ENCODE results near the gene GUCY1A2.
"Not testable (repeated sequence)": the region's sequence is repeated elsewhere in the genome, so short reads cannot be mapped to it uniquely, and the experiment has no call there.

GUCY1A2 gene

DNA sequence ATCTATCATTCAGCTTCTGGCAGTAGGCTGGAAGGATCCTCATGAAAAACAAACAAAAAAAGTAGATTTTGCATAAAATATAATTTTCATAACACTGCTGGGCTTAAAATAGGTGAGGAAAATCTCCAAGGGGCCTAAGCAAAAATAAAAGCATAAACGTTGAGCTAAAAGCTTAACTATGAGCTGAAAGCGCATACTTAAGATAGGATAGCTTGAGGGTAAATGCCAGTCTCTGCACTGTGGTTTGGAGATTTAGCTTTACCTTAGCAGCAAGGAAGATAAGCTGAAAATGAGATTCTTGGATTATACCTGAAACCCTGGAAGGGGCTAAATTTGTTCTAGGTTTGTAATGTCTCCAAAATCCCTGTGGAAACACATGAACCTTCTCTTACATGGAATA, 183.7 kb downstream of the GUCY1A2 start:
- DNase-seq (ENCODE audit: low read depth): no peak

DNA sequence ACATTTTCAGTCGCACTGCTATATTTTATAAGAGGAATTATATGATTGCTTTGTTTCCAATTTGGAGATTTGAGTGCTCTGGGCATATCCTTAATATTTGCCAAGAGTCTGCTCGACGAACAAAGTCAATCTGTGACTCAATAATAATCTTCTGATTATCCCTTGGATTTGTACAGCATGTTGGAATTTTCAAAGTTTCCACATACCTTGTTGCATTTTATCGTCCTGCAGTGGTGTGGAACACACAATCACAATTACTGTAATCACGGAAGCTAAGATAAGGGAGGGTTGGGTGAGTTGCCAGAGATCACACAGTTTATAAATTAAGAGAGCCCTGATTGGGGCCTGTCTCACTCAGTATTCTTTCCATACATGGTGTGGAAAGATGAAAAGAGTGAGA, 189.3 kb downstream of the GUCY1A2 start:
- DNase-seq (ENCODE audit: low read depth): no peak

DNA sequence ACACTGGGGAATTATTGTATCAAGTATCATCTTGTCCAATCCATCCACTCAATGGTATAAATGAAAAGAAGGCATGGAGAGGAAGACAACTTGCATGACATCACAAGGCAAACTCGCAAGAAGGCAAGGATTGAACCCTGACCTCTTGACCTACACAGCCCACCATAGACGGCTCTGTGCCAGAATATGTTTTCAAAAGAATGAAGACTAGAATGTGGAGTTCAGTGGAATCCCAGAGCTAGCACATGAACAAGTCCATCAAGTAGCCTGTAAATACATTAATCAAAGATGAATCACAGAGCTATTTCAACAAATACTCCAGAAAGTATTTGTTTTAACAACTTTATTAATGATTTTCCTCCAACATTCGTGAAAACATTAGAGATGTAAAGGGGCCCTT, 189.7 kb downstream of the GUCY1A2 start:
- DNase-seq (ENCODE audit: low read depth): no peak

DNA sequence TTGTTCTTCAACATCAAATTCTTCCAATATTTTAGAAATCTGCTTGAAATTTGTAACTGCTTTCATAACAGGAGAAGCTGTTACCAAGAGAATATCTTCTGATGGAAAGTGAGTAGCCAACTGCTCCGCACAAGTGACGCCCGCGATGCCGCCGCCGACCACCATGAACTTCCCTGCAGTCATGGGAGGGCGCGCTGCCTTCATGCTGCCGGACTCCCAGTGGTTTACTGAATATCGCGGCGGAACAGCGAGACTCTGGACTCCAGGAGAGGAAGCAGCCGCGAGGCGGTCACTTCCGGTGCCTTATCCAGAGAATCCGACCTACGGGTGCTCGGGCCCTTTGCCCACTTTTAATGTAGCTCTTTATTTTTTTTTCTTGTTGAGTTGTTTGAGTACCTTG, 190.6 kb downstream of the GUCY1A2 start:
- no peak for DNase-seq (ENCODE audit: low read depth)

DNA sequence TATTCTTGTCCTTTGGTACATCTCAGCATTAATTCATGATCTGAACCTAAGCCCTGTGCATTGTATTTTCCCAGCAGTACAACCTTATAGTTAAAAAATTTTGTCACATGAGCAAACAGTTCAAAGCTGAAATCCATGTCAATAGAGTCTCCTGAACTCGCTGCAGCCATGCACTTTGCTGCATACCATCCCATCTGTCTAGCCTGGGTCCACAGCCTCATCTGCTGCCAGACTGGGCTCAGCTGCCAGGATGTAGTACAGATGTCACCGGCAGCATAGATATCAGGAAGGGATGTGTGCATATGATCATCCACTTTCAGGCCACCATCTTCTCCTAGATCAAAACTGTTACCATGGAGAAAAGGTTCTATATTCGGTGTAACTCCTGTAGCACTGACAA, 191.7 kb downstream of the GUCY1A2 start:
- DNase-seq (ENCODE audit: low read depth): not testable (repeated sequence)

DNA sequence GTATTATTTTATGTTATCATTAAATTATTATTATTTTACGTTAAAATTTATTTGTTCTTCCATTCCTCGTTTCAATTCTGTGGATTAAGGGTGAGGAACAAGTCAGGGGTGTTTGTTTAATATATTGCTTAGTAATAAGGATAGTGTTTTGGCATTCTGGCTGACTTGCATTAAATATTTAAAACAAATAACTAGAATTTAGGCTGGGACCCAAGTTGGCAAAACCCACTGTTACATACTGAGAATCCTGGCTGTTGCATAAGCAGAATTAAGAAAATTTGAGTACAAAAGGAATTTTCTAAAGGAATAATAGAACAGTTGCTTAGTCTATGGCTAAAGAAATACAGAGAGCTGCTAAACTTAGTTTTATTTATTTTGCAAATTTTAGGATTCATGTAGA, 196.4 kb downstream of the GUCY1A2 start:
- DNase-seq (ENCODE audit: low read depth): no peak

DNA sequence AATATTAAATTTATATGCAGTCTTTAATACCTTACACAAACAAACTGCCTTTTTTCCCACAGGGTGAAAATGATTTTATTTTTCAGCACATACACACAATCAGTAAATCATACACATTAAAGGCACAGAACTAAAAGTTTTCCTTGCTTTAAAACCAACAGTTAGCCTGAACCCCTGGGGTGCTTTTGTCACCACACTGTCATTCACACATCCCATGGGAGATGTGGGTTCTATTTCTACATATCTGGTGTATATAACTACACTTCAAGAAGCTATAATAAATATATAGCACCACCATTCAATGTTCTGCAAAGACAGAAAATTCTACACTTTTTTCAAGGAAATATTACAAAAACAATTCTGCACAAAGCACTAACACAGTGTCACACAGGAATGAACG, 197.0 kb downstream of the GUCY1A2 start:
- DNase-seq (ENCODE audit: low read depth): no peak

DNA sequence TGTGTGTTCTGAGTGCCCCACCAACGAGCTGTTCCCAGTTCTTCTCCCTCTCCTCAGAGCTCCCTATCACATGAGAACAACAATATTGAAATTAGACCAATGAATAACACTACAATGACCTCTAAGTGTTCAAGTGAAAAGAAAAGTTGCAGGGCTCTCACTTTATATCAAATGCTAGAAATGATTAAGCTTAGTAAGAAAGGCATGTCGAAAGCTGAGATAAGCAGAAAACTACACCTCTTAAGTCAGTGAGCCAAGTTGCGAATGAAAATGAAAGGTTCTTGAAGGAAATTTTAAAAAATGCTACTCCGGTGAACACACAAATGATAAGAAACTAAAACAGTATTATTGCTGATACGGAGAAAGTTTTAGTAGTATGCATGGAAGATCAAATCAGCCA, 199.8 kb downstream of the GUCY1A2 start:
- no peak for DNase-seq (ENCODE audit: low read depth)

DNA sequence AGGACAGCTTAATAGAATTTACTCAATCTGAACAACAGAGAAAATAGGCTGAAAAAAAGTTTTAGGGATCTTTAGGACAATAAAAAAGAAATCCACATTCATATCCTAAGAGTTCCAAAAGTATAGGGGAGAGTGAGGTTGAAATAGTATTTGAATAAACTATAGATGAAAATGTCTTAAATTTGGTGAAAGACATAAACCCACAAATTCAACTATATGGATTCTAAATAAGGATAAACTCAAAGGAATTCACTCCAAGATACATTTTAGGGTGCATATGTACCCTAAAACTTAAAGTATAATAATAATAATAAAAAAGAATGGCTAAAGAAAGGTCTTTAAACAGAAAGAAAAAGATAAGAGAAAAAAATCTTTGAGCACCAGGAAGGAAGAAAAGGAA, 203.1 kb downstream of the GUCY1A2 start:
- no peak for DNase-seq (ENCODE audit: low read depth)

DNA sequence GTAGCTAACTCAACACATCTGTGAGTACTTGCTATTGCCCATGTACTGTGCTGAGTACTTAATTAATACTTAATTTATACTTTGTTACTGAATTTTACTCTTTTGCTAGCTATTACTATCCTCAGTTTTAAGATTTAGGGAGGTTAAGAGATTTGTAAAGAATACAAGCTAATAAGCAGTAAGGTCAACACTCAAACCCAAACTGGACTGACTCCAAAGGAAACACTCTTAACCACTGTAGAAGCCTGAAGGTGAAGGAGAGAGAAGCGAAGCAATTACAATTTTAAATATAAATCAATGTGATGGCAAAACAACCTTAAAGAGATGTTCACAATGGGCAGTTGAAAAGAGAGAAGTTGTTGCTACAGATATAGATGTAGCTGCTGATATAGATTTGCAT, 204.5 kb downstream of the GUCY1A2 start:
- DNase-seq (ENCODE audit: low read depth): no peak

DNA sequence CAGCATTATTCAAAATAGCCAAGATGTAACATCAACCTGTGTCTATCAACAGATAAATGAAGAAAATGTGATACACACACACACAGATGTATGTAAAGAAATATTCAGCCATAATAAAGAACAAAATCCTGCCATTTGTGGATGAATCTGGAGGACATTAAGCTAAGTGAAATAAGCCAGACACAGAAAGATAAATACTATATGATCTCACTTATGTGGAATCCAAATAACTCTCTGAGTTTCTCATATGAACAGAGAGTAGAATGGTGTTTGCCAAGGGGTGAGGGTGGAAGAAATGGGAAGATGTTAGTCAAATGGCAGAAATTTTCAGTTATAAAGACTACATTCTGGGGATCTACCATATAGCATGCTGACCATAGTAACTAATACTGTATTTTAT, 224.2 kb downstream of the GUCY1A2 start:
- DNase-seq (ENCODE audit: low read depth): no peak

DNA sequence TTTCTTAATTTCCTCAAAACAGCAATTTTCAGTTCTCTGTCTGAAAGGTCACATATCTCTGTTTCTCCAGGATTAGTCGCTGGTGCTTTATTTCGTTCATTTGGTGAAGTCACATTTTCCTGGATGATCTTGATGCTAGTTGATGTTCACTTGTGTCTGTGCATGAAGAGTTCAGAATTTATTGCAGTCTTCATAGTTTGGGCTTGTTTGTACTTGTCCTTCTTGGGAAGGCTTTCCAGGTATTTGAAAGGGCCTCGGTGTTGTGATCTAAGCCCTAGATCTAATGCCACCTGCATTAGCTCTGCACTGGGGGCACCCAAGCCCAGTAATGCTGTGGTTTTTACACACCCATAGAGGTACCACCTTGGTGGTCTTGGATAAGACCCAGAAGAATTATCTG, 228.9 kb downstream of the GUCY1A2 start:
- no peak for DNase-seq (ENCODE audit: low read depth)

DNA sequence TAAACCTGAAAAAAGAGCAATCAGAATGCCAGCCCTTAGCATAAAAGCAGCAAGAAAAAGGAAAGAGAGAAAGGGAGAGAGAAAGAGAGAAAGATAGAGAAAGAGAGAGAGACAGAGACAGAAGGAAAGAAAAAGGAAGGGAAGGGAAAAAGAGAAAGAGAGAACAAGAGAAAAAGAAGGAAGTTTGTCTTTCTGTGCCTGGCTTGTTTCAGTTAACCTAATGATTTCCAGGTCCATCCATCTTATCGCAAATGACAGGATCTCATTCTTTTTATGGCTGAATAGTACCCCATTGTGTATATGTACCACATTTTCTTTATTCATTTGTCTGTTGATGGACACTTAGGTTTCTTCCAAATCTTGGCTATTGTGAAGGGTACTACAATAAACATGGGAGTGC, 230.8 kb downstream of the GUCY1A2 start:
- DNase-seq (ENCODE audit: low read depth): no peak

DNA sequence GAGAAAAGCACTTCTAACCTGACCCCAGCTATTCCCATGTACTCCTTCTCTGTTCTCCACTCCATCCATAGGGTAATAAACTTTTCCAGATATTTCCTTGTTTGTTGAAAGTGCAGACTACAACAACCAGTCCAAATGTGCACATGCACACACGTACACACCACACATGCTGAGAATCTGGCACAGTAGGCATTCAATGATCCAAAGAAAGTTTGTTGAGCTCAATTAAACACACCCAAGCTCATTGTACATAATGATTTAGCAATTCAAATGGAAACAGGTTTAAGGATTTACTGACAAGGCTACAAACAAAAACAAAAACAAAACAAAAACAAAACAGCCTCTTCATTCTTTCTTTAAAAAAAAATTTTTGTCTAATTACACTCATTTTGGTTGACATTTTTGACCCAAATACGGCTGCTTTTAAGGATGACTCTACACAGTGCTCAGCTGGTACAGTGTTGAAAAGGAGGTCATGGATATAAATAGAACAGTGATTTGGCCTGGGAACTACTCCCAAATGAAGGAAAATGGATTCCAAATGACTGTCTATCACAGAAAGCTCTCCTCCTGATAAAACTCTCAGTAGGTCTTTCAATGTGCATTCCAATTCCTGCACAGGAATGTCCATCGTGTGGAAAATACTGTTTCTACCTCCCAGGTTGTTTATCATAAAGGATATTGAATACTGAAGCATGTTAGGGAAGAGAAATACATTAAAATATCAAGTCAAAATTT, 232.2 kb downstream of the GUCY1A2 start:
- no peak for DNase-seq (ENCODE audit: low read depth)

DNA sequence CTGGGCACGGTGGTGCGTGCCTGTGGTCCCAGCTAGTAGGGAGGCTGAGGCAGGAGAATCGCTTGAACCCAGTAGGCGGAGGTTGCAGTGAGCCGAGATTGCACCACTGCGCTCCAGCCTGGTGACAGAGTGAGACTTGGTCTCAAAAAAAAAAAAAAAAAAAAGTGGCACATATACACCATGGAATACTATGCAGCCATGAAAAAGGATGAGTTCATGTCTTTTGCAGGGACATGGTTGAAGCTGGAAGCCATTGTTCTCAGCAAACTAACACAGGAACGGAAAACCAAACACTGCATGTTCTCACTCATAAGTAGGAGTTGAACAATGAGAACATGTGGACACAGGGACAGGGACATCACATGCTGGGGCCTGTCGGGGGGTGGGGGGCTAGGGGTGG, 241.0 kb downstream of the GUCY1A2 start:
- DNase-seq (ENCODE audit: low read depth): not testable (repeated sequence)

DNA sequence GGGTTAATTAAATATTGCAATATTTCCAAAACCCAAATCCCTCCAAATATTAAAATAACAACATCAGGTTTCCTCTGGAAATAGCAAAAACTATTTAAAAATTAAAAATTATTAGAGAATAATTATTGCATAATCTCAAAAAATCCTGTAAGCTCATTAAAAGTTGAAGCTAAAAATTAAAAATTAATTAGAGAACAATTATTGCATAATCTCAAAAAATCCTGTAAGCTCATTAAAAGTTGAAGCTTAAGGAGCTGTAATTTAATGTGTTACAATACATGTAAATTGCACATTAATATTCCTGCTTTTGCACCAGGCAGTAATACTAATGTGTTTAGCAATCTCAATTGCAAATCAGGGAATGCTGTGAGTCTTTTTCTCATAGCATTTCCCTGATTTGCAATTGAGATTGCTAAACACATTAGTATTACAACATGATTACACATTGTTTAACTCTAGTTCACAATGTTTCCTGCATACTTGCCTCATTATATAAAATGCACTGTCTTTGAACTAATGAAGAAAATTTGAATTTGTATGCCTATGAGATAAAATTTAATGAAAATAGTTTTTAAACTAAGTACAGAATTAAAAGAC, 247.7 kb downstream of the GUCY1A2 start:
- DNase-seq (ENCODE audit: low read depth): no peak

DNA sequence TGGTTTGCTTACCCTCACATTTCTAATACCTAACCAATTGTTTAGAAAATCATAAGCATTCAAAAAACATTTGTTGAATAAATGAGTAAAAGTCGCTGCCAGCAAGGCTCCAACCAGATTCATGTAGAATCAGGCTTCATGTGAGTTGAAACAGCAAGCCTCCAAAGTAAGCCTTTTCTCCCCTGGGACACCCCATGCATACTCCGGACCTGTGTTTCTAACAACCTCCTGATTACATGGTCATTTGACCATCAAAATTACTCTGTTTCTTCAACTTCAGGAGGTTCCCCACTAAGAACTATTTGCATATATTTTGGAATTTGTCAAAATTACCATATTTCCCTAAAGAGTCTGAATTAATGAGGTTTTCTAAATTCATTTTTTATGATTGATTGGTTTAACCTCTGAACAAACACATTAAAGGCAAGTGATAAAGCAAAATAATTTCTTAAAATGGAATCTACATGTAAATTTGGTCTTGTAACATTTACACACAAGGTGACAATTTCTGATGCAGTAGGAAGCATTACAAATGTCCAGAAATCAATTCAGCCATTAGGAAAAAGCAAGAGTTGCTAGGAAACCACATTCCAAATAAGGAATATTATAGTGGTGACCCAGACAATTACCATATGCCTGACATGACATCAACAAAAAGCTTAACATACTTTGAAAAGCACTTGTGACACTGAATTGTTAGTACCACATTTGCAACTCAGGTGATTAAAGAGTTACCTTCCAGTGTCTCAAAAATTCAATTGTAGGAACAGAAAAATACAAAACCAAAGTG, 252.6 kb downstream of the GUCY1A2 start:
- DNase-seq (ENCODE audit: low read depth): no peak

DNA sequence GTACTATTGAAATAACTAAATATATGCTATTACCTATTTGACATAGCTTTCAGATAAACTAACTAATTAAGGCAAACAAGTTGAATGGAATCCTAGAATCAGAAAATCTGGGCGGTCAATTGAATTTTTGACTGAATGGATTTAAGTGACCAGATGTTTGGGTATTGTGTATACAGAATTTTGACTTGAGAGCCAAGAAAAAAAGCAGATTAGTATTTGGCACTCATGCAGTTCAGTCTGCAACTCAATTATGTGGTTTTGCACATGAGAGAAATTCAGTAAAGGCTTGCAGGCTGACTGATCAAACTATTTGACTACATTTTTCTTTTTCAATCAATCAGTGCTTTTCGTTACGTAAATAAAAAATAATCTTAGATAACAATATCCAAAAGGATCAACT, 254.8 kb downstream of the GUCY1A2 start:
- DNase-seq (ENCODE audit: low read depth): no peak

DNA sequence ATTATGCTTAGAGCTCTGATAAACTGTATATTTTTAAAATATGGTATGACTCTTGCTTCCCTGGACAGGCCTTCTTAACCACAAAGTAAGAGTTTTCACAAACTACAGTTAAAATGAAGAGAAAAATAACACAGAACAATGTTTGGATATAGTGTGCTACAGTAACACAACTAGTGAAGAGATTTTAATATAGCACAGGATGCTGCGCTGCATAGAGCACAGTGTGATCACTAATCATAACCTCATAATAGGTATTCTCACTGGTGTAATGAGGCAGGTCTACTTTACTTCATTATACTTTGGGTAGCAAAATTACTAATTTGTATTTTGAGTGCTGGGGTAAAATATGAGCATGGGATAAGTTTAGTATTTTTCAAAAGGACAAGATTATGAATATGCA, 256.5 kb downstream of the GUCY1A2 start:
- no peak for DNase-seq (ENCODE audit: low read depth)

DNA sequence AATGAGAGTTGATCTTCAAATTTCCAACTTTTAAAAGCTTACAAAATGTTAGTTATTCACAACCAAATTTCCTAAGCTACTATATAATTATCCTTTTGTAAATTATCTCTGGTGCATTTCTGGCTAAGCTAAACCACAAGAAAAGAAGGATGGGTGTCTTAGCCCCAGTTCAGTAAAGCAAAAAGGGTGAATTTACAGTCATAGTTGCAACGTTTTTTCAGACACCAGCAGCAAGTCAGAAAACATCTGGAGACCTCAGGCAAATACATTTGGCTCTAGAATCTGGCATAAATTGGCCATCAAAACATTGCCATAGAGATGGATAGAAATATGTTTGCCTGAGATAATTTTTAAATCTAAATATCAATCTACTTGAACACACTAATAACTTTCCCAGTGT, 257.0 kb downstream of the GUCY1A2 start:
- DNase-seq (ENCODE audit: low read depth): no peak

DNA sequence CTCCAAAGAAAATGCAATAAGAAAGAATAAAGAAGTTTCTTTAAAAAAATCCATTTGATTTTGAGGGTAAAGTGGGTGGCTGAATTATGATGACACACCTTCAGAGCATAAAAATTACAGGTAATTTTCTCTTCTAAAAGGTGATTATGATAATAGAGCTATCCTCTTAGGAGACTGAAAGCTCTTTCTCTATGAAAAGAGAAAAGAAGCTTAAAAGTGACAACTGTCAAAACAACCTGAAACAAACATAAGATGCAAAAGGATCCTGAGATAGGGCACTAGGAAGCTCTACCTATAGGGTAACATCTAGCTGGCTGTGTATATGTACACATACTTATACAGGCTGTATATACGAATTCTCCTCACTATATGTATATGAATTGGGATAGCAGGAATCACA, 270.2 kb downstream of the GUCY1A2 start:
- no peak for DNase-seq (ENCODE audit: low read depth)

DNA sequence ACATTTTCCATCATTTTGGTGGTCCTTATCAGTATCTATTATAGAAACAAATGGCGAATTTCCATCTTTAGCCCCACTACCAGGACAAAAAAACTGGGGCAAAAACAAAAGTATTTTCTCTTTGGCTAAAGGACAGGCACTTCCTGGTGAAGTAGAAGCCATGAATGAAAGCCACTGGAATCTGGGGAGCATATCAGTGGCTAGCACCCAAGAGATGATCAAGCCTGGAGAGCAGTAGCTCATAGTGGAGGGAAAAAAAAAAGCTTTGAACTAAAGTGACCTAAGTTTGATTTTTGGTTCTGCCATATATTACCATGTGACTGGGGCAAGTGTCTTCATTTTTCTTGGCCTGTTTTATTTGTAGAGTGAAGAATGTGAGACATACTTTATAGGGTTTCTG, 272.3 kb downstream of the GUCY1A2 start:
- DNase-seq (ENCODE audit: low read depth): no peak

DNA sequence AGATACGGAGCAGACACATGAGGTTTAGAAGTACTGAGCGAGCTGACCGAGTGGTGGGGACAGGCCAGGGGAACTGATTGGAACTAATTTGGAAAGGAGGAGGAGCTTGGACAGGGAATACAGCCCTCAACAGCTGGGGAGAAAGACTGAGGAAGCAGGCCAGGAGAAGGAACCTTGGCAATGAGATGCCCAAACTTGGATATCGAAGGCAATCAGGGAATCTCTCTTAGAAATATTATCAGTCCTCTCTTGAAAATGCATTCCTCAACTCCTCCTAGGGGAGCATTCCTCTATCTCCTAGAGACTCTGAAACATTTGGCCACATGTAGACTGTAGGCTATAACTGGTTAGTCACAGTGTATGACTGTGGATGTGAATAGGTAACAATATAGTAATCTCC, 284.6 kb downstream of the GUCY1A2 start:
- no peak for DNase-seq (ENCODE audit: low read depth)
